HG02973 (cell line): ENCODE measurements around the gene SYNRG.
"Not testable (repeated sequence)": the region's sequence is repeated elsewhere in the genome, so short reads cannot be mapped to it uniquely, and the experiment has no call there.

ENCODE experiments used
- ATAC-seq: cut with Tn5 transposase; IDR thresholded peaks from one replicate; pipeline ENCODE4 v1.9.1; 2021; ENCODE audit warnings: moderate library complexity; ENCODE audit not compliant: unreplicated experiment

SYNRG gene

GRCh38 chr17:37541880-37542660, 67.1 kb downstream of the SYNRG start:
- no peak for ATAC-seq

GRCh38 chr17:37538981-37539659, 70.1 kb downstream of the SYNRG start:
- no peak for ATAC-seq

GRCh38 chr17:37535906-37536305, 73.3 kb downstream of the SYNRG start:
- ATAC-seq: no peak

GRCh38 chr17:37532756-37533155, 76.5 kb downstream of the SYNRG start:
- ATAC-seq: no peak

GRCh38 chr17:37530420-37530819, 78.8 kb downstream of the SYNRG start:
- ATAC-seq: no peak

GRCh38 chr17:37527249-37527851, 81.9 kb downstream of the SYNRG start:
- no peak for ATAC-seq

- no peak for ATAC-seq
Measured at GRCh38 chr17:37523715-37524219, 85.5 kb downstream of the SYNRG start.

GRCh38 chr17:37521821-37522220, 87.4 kb downstream of the SYNRG start:
- no peak for ATAC-seq

GRCh38 chr17:37520174-37520573, 89.0 kb downstream of the SYNRG start:
- ATAC-seq: no peak

GRCh38 chr17:37519251-37519985, 89.8 kb downstream of the SYNRG start:
- no peak for ATAC-seq

GRCh38 chr17:37518826-37519225, 90.4 kb downstream of the SYNRG start:
- ATAC-seq: no peak

GRCh38 chr17:37517881-37518280, 91.3 kb downstream of the SYNRG start:
- ATAC-seq: no peak

GRCh38 chr17:37516127-37516571, 93.1 kb downstream of the SYNRG start:
- ATAC-seq: no peak

- no peak for ATAC-seq
Measured at GRCh38 chr17:37513711-37514110, 95.5 kb downstream of the SYNRG start.

GRCh38 chr17:37512442-37513068, 96.7 kb downstream of the SYNRG start:
- no peak for ATAC-seq

- not testable (repeated sequence) for ATAC-seq
Measured at GRCh38 chr17:37511642-37512041, 97.6 kb downstream of the SYNRG start.

- ATAC-seq: no peak
Measured at GRCh38 chr17:37510056-37510455, 99.2 kb downstream of the SYNRG start.

- no peak for ATAC-seq
Measured at GRCh38 chr17:37507111-37507510, 102.1 kb downstream of the SYNRG start.

- no peak for ATAC-seq
Measured at GRCh38 chr17:37506678-37507077, 102.5 kb downstream of the SYNRG start.

- ATAC-seq: no peak
Measured at GRCh38 chr17:37505333-37505732, 103.9 kb downstream of the SYNRG start.

GRCh38 chr17:37503148-37503547, 106.1 kb downstream of the SYNRG start:
- no peak for ATAC-seq
